Activated CD4-positive, alpha-beta T cell treated with anti-CD3 and anti-CD28 coated beads, Interleukin-2, amount 50 U/mL, for 16 hours (primary cell): Measurements from ENCODE around the gene LKAAEAR1.

ENCODE experiments used
- DNase-seq: peaks from one replicate; pipeline ENCODE4 v3.0.0-alpha.2; 2020

The LKAAEAR1 gene

DNA sequence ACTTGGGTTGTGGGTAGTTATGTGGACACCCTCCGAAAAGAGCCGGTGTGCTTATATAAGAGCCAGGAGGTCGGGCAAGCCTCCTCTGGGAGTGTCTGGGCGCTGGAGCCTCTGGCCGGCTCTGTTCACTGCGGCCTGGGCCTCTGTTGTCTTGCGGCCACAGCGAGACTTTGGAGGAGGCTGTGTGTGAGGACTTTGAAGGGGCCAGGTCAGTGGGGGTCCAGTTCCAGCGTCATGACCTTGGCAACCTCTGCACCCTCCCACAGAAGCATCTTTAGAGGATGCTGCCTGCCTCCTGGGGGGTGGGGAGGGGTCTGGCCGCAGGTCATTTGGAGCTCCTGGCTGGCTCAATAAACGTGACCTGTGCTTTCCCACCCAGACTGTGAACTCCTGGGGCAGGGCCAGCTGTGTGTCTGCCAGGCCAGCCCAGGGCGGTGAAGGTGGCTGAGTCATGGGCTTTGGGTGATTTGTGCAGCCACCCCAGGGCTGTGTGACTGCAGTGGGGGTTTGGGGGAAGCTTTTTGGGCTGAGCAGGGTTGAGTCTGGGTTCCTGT is 20.0 kb downstream of the LKAAEAR1 start:
- DNase-seq = no peak

DNA sequence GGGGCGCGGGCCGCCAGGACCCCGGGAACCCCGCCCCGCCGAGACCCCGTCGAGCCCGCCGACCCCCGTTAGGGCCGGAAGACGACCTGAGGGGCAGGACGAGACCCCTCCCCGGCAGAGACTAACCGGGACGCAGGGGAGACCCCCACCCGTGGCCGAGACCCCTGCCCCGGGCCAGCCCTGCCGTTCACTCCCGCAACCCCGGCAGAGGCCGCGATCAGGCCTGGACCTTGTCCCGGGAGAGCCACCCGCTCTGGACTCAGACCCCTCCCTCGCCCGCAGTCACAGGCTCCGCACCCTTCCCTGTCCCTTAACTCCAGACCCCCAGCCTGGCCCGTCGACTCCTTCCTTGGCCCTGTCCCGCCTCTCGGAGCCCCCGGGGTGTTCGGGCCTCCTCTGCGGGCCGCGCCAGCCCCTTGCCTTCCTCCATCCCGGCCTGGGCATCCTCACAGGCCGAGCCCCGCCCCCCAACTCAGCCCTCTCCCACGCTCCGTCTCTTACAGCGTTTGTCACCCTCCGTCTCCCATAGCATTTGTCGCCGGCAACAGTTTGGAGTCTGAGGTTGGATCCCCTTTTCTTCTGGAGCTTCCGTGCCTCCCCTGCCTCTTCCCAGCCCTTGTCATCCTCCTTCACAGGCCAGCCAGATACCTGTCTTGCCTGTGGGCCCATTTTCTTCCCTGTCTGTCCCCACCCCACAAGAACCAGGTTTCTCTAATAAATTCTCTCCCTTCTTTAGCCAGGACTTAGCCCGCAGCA is 20.6 kb downstream of the LKAAEAR1 start:
- DNase-seq = no peak

DNA sequence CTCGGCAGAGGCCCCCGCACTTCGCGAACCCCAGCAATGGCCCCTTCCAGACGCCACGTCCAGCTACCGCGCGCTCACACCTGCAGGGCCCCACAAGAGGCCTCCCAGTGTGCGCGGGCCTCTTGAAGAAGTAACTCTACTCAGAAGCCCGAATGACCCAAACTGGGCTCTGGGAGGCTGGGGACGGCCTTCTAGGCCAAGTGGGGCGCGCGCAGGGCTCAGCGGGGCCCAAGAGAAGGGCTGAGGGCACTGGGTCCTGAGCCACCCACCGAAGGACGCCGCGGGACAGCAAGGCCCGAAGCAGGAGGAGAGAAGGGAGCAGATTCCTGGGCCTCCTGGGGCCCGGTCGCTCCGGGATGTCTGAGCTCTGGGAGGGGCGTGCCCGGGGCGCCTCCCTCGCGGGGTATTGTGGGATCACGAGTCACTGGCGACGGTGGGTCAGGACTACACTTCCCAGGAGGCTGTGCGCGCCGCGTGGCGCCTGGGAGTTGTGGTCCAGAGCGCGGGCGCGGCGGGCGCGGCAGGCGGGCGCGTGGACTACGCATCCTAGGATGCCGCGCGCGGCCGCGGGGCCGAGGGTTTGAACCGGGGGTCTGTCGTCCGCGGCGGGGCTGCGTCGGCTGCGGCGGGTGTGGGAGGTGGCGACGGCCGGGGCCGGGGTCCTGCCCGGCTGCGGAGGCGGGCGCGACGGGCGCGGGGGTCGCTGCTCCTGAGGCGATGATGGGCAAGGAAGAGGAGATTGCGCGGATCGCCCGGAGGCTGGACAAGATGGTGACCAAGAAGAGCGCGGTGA is 21.4 kb downstream of the LKAAEAR1 start, which contains the start of gene TCEA2:
TCEA2 (plus strand) TSS at position 603 of the 793 bp plus-strand sequence; CDS start at position 718, 115 bp downstream.
- DNase-seq = peak; percentile 97

DNA sequence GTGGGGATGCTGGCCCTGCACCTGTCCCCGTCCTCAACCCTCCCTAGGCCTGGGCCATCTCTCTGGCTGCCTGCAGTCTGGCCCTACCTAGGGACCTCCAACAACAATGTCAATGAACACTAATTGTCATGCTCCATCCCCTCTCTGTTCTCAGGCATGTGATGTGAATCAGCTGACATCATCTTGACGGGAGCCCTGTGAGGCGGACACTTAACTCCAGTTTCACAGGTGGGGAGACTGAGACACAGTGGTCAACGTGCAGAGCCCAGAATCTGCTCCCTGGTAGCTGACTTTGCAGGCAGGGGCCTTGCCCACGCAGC is 22.0 kb downstream of the LKAAEAR1 start:
- no peak for DNase-seq

DNA sequence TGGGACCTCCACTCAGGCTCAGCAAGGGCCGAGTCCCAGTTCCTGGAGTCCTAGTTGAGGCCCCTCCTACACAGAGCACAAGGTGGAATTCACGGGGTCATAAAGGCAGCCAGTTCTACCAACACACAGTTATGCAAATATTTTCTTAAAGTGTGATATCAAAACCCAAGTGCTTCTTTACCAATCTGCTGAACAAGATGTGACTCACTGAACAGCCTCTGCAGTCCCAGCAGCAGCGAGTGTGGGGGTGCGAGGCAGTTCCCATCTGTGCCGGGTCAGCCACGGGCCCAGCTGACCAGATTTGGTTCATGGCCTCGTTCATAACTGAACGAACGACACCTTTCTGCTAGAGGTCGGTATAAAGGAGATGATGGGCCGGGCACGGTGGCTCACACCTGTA is 25.7 kb downstream of the LKAAEAR1 start:
- DNase-seq = no peak

DNA sequence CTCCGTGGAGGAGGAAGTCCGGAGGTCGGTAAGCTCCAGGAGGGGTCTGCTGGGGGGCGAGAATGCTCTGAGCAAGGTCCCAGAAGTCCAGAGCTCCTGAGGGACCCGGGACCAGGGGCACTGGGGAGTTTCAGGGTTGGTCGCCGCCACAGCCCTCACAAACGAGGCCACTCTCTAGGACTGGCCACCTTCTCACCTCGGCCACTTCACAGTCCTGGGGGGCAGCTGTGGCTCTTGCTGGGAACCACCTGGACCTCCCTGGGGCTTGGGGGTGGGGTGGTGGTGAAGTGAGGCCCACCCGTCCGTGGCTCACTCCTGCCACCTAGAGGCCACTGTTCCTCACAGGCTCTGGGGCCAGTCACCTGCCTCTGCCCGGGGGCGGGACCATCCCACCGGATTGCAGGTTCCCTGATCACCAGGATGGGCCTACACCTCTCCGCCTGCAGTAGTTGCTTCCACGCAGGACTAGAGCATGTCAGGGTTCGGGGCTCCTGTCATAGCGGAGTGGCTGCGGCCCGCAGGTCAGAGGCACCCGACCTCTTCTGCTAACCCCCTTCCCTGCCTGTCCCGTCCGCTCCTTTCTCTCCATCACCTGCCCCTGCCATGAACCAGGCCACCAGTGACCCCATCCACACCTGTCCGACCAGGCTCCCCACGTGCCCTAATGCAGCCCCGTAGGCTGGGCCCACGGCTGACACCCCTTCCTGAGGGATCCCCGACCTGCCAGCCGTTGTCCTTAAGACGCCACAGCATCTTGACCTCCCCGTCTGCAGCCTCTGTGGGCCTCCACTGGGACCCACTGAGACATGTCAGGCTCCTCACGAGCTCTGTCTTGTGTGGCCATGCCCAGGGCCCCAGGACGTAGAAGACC is 26.3 kb downstream of the LKAAEAR1 start:
- DNase-seq = peak; percentile 81

DNA sequence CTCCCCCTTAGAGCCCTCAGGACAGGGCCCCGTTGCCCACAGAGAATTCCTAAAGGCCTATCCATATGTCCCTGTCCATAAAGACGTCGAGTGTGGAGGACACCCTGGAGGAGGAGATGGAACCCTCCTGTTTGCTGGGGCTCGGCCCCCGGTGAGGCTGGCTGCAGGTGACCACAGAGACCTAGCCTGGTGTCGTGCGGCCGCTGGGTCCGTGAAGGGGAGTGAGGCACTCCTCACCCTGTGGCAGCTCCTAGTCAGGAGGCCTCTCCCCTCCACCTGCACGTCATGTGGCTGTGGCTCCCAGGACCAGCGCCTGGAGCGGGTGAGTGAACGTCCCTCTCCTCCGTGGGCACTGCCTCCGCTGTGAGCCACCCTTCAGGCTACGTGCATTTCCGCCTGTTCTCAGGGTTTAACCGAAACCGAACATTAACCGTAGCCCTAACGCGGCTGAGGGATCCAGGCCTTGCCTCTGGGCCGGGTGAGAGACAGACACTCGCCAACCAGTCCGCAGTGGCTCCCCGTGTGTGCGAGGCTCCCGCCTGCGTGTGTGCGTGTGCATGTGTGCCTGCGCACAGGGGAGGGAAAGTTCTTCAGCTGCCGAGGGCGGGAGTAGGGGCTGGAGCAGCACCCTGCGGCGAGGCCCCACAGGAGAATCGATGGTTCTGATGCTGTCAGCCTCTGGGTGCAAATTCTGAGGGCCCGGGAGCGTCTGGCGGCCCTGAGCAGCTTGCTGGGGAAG is 27.1 kb downstream of the LKAAEAR1 start:
- DNase-seq = no peak

DNA sequence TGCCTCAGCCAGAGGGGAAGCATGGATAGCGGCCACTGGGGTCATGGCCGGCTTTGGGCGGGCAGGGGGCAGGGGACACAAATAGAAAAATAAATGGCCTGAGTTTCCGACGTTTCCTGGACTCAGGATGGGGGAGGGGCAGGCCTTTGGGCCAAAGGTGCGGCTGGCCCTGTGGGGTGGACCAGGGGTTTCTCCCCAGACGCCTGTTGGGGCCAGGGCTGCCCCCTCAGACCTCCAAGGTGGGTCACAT is 27.6 kb downstream of the LKAAEAR1 start:
- no peak for DNase-seq

DNA sequence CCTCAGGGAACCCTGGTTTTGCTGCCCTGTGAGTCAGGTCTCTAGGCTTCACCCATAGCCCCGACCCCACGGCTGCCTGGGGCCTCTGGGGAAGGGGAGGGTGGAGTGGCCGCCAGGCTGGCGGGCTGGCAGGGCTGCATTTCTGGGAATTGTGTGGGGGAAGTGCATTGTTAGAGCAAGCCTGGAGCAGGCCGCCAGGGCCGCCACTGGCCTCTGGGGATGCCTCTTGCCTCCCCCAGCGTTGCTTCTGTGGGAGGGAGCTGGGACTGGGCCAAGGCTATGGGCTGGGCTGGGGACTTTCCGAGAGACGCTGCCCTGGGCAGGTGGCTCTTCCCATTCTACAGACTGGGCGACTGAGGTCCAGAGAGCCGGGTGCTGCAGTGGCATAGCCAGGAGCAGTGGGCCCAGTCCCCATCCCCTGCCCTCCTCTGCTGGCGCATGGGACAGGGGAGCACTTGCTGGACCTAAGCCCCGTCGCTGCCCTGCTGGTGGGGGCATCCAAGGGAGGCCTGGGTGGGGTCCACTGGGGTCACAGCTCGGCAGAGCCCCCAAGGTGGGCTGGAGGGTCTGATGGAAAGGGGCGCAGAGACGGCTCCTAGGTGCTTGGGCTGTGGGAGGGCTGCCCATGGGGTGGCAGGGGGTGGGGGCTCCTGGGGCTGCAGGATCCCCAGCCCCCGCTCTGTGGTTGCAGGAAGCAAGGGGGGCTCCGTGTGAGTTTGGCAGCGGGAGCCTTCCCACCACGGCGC is 28.1 kb downstream of the LKAAEAR1 start:
- DNase-seq = no peak

DNA sequence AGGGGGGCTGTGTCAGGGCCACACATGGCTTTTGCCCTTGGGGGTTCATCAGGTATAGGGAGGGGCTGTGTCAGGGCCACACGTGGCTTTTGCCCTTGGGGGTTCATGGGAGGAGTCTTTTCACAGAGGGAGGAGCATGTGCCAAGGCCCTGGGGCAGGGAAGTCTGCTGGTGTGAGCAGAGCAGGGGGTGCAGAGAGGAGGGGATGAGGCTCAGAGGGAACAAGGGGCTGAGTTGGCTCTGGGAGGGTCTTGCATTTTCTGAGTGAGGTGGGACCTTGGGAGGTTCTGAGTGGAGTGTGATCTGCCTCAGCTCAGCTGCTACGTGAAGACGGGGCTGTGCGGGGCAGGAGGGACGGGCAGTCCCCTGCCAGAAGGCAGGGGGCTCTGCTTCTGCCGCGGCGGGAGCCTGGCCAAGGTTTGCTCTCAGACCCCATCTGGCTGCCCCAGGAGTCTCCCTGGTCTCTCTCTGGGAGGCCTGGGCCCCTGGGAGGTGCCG is 28.8 kb downstream of the LKAAEAR1 start:
- DNase-seq = no peak

DNA sequence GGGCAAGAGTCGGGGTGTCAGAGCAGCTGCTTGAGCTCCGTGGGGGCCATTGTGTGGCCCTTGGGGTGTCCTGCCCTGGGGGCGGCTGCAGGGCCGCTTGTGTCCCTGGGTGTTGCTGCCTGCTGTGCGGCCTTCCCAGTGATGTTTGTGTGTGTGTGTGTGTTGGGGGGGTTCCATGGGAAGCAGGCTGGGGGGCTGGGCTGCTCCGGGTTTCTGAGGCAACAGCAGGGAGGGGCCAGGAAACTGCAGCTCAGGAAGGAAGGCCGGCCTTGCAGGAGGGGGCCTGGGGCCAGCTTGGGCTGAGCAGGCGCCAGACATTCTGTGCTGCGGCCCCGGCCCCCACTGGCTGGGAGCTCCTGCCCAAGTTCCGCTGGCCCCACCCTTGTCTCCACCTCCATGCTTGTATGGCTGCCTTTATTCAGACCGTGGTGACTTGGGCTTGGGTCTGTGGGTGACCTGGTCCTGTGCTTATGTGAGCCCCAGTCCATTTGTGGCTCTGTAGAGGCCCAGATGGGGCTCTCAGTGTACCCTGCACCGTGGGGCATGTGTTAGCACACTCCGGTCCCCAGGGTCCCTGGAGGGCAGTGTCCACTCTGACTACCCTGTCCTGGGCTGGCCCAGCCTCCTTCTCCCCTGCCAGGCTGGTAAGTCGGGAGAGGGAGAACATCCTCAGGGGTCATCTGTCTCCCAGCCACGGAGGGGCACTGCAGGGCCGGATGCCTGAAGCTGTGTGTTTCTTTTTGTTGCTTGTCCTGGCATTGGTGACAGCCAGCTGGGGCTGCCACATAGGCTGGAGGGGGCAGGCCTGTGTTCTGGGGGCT is 30.1 kb downstream of the LKAAEAR1 start:
- DNase-seq = no peak

DNA sequence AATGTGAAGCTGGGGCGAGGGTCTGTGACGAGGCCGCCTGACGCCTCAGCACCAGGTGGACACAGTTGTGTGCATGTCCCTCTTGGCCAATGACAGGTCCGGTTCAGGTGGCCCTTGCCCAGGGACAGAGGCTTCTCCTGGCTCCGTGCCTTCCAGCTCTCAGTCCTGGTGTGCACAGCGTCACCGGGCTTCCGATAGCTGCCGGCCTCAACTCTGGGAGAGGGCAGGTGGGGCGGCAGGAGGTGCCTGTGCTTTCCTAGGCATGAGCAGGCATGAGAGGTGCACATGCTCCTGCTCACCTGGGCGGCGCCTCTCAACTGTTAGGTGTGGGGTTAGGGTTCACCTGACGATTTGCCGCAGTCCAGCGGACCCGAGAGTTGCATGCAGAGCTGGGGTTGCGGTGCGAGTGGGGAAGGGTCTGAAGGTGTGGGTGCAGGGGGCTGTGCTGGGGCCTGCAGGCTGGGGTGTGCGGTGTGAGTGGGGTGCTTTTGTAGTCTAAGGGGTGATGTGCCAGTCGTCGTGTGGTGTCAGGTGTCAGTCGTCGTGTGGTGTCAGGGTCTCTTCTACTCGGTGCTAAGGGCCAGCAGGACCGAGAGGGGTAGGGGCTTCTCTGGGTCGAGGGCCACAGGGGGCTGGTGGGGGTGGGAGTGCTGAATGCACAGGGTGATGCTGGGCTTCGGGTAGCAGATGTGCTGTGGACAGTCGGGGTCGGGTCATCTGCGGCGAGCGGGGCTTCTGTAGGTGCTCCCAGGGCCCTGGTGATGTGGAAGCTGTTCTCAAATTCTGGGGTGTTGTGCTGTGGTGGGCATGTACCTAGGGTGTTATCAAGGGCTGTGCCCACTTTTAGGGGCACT is 31.0 kb downstream of the LKAAEAR1 start:
- no peak for DNase-seq

DNA sequence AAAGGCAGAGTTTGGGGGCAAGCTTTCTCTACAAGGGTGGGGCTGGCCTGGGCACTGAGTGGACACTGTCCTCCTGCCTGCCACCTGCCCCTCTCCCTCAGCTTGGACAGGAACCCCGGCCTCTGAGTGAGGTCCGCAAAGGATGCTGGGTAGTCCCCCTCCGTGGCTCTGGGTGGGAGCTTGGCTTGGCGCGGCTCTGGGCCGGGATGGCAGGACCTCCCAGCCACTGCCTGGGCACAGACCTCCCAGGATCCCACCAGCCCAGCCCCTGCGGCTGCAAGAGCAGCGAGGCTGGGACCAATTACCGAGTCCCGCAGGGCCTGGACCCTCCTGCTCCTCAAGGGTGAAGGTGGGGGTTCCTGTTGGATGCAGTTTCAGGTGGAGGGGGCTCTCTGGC is 31.9 kb downstream of the LKAAEAR1 start:
- no peak for DNase-seq

DNA sequence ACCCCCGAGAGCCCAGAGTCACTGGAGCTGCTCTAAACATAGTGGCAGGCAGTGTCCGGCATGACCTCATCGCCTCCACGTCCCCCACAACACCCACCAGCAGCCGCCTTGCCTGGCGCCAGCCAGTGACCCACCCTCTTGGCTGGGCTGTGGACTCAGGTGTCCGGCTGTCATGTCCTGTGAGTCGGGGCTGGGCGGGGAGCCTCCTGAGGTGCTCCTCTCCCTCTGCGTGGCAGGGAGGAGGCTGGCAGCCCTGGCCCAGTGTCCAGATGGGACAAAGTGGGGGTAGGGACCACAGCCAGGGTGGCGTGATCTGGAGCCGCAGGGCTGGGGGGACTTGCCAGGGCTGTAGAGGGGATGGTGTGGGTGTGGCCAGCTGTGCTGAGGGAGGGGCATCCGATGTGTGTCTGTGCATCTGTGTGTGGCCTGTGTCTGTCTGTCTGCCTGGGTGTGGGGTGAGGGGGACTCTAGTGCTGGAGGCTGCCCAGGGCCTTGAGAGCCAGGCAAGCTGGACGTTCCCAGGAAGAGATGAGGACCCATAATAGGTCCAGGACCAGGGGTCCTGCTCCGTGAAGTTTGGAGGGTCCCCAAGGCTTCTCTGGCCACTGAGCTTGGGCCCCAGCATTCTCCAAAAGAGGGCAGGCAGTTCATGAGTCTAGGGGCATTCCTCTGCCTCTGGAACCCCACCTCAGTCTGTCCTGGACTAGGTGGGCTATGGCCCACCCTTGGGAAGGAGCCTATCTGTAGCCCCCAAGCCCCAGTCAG is 32.5 kb downstream of the LKAAEAR1 start:
- DNase-seq = no peak

DNA sequence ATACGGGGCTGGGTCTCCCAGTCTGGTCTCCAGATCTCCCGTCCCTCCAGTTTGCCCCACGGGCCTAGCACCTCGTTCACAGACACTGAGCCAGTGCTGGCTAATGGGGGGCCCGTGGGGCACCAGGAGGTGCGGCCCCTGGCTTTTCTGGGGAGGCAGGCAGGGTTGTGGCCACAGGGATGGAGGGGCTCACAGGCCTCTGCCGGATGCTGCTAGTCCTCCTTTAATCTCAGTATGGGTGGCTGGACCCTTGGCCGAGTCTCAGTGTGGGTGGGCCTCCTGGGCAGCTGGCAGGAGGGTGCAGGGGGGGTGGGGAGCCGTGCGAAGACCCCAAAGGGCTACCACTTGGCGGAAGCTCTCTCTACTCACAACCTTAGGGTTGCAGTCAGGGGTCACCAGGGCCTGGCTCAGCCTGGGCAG is 33.2 kb downstream of the LKAAEAR1 start:
- no peak for DNase-seq

DNA sequence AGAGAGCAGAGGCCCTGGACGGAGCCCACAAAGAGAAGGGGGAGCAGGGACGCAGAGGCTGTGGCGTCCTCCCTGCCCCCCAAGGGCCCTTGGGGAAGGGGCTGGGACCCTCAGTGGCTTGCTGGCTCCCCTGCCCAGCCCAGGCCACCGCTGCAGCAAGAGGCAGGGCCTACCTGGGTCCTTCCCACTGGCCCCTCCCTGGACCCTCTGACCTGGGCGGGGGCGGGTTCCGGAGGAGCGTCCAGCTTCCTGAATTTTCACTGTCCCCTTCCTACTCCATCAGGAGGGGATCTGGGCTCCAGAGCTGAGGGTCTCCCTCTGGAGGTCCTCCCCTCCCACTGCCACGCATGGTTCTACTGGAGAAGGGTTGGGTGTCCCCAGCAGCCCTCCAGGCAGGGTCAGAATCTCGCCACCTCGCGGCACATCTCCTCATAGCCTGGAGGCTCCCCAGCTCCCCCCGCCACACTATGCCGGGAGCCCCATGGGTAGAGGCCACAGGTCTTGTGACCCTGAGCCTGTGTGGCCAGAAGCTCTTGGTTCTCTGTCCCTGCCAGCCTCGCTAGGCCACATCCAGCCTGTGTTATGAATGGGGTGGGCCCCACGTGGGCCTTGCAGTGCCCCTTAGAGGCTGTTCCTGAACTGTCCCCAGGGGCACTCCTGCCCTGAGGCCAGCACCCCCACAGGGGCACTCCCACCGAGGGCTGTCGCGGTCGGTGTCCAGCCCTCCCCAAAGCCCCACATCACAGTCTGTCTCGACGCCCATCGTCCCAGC is 33.8 kb downstream of the LKAAEAR1 start:
- no peak for DNase-seq

DNA sequence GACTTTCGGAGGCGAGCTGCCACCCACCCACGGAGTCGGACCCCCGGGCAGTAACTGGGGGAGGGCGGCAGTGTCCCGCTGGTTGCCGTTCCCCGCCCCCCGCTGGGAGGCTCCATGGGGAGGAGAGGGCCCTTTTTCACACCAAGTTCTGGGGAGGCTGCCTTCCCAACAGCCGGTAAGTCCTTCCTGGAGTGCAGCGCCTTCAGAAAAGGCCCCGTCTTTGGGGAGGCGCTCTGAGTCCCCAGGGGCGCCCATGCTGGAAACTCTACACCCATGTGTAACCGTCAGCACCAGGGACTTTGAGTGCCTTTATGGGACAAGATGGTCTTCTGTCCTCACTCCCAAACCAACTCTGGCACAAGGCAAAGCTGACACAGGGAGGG is 34.3 kb downstream of the LKAAEAR1 start:
- no peak for DNase-seq
